Left hindlimb (tissue), 1 donor: ENCODE results near the gene PTEN.
"Not testable (repeated sequence)": the region's sequence is repeated elsewhere in the genome, so short reads cannot be mapped to it uniquely, and the experiment has no call there.

Source experiments
- DNase-seq: peaks from one replicate; pipeline ENCODE4 v3.0.0-alpha.2; 2018

PTEN gene

GRCh38 chr10:87846023-87846422 is 17.4 kb upstream of the PTEN start:
- no peak for DNase-seq

GRCh38 chr10:87846711-87847110 is 16.7 kb upstream of the PTEN start:
- not testable (repeated sequence) for DNase-seq

GRCh38 chr10:87847550-87847949 is 15.9 kb upstream of the PTEN start:
- DNase-seq = no peak

- no peak for DNase-seq
Observed at GRCh38 chr10:87849001-87849400, 14.4 kb upstream of the PTEN start.

GRCh38 chr10:87850742-87851205 is 12.7 kb upstream of the PTEN start:
- peak; percentile 61 for DNase-seq

GRCh38 chr10:87852089-87852488 is 11.3 kb upstream of the PTEN start:
- DNase-seq = no peak

- not testable (repeated sequence) for DNase-seq
Observed at GRCh38 chr10:87855247-87855646, 8.2 kb upstream of the PTEN start.

GRCh38 chr10:87855665-87856064 is 7.8 kb upstream of the PTEN start:
- DNase-seq = not testable (repeated sequence)

GRCh38 chr10:87860156-87860795 is 3.1 kb upstream of the PTEN start:
- peak; percentile 36 for DNase-seq

GRCh38 chr10:87860816-87861403 is 2.5 kb upstream of the PTEN start:
- DNase-seq = no peak

- peak; percentile 69 for DNase-seq
Observed at GRCh38 chr10:87861566-87861952, 1.9 kb upstream of the PTEN start.

- DNase-seq = peak; percentile 96
Observed at GRCh38 chr10:87861953-87862678, 1.3 kb upstream of the PTEN start.

- no peak for DNase-seq
Observed at GRCh38 chr10:87862679-87863052, 759 bp upstream of the PTEN start.

- DNase-seq = peak; percentile 58
Observed at GRCh38 chr10:87863951-87864495, 598 bp downstream of the PTEN start.

- DNase-seq = no peak
Observed at GRCh38 chr10:87864496-87865059, 1.2 kb downstream of the PTEN start.

- no peak for DNase-seq
Observed at GRCh38 chr10:87865241-87865881, 1.9 kb downstream of the PTEN start.

GRCh38 chr10:87866412-87866974 is 3.1 kb downstream of the PTEN start:
- no peak for DNase-seq

GRCh38 chr10:87867453-87867852 is 4.0 kb downstream of the PTEN start:
- DNase-seq = no peak

GRCh38 chr10:87868277-87868676 is 4.9 kb downstream of the PTEN start:
- no peak for DNase-seq

GRCh38 chr10:87869139-87869538 is 5.7 kb downstream of the PTEN start:
- DNase-seq = not testable (repeated sequence)

GRCh38 chr10:87869773-87870551 is 6.5 kb downstream of the PTEN start:
- no peak for DNase-seq

- no peak for DNase-seq
Observed at GRCh38 chr10:87872828-87873227, 9.4 kb downstream of the PTEN start.
